SJSA1 (cell line): ENCODE data around the gene ARHGEF10L. TPM values are rescaled to one million over a fixed set of nuclear protein-coding genes. Genes with fewer than 3 reads are reported as not detected.

Experiments
- DNase-seq, 2 experiments: peaks; one replicate each; pipeline ENCODE4 v3.0.0-alpha.2; 2015 to 2020; ENCODE audit warnings: low spot score in 2 of 2, low read depth in 1 of 2
- H3K27ac ChIP-seq: fragments of 250-450 bp; sonication (Bioruptor Pico); 2 replicates; pipeline ENCODE4 v1.5.1; 2020; ENCODE audit warnings: mild to moderate bottlenecking, moderate library complexity
- H3K27me3 ChIP-seq: fragments of 250-450 bp; sonication (Bioruptor Pico); replicated peaks from 2 replicates; pipeline ENCODE4 v1.5.1; 2020; ENCODE audit warnings: mild to moderate bottlenecking, moderate library complexity
- H3K36me3 ChIP-seq: fragments of 250-450 bp; sonication (Bioruptor Pico); 2 replicates; pipeline ENCODE4 v1.5.1; 2020; ENCODE audit warnings: mild to moderate bottlenecking
- H3K4me1 ChIP-seq: fragments of 250-450 bp; sonication (Bioruptor Pico); replicated peaks from 2 replicates; pipeline ENCODE4 v1.6.1; 2021; ENCODE audit warnings: mild to moderate bottlenecking
- H3K4me3 ChIP-seq: fragments of 250-450 bp; sonication (Bioruptor Pico); 2 replicates; pipeline ENCODE4 v1.5.1; 2020; ENCODE audit warnings: mild to moderate bottlenecking
- H3K9me3 ChIP-seq: fragments of 250-450 bp; sonication (Bioruptor Pico); replicated peaks from 2 replicates; pipeline ENCODE4 v1.5.1; 2020; ENCODE audit warnings: mild to moderate bottlenecking
- total RNA-seq: library from RNA; depleted of rRNA; stranded (reverse); fragments of >200 nt; shearing (Covaris generic); gene quantifications from 2 replicates; pipeline ENCODE4 v1.2.3, GENCODE V29; 2014

Gene ARHGEF10L
- total RNA-seq, 1 experiment from 2014 or later = 12.8 TPM

GRCh38 chr1:17689011-17689410 is 149.5 kb downstream of the ARHGEF10L start:
- Histone ChIP-seq H3K4me3 (no peak overlapping the region), H3K36me3 (no peaks in the 10 kb centered on the region; the same call in 1 of the 2 replicates), H3K27ac (no peak overlapping the region)

GRCh38 chr1:17690906-17691634 is 151.6 kb downstream of the ARHGEF10L start:
- Histone ChIP-seq H3K27me3 (no peaks in the 10 kb centered on the region), H3K9me3 (no peaks in the 10 kb centered on the region)
- DNase-seq = no peak

More at GRCh38 chr1:17689011-17689410, 149.5 kb downstream of the ARHGEF10L start:
- no peaks in the 10 kb centered on the region for H3K9me3 ChIP-seq
- no peaks in the 10 kb centered on the region for H3K27me3 ChIP-seq
- no peaks in the 10 kb centered on the region for H3K4me1 ChIP-seq
- no peak for DNase-seq

GRCh38 chr1:17692645-17693044 is 153.1 kb downstream of the ARHGEF10L start:
- Histone ChIP-seq H3K27me3 (no peaks in the 10 kb centered on the region), H3K4me1 (no peaks in the 10 kb centered on the region), H3K27ac (no peak overlapping the region), H3K9me3 (no peaks in the 10 kb centered on the region), H3K4me3 (no peak overlapping the region), H3K36me3 (peaks cover 6% of the 10 kb centered on the region)
- no peak for DNase-seq

More at GRCh38 chr1:17690906-17691634, 151.6 kb downstream of the ARHGEF10L start:
- no peak overlapping the region for H3K27ac ChIP-seq
- no peaks in the 10 kb centered on the region for H3K4me1 ChIP-seq
- no peak overlapping the region for H3K4me3 ChIP-seq
- no peaks in the 10 kb centered on the region; the same call in 1 of the 2 replicates for H3K36me3 ChIP-seq

- no peaks in the 10 kb centered on the region for H3K9me3 ChIP-seq
- H3K27me3 ChIP-seq = no peaks in the 10 kb centered on the region
- no peaks in the 10 kb centered on the region for H3K4me1 ChIP-seq
- peaks cover 6% of the 10 kb centered on the region for H3K36me3 ChIP-seq
- no peak for DNase-seq
- H3K27ac ChIP-seq = no peak overlapping the region
- H3K4me3 ChIP-seq = no peak overlapping the region
These were observed 157.2 kb downstream of the ARHGEF10L start for GRCh38 chr1:17696417-17697301.

GRCh38 chr1:17697458-17697857 is 158.0 kb downstream of the ARHGEF10L start:
- H3K36me3 ChIP-seq = peaks cover 6% of the 10 kb centered on the region
- H3K4me3 ChIP-seq = no peak overlapping the region
- no peak for DNase-seq
- H3K27me3 ChIP-seq = no peaks in the 10 kb centered on the region
- H3K4me1 ChIP-seq = no peaks in the 10 kb centered on the region
- no peak overlapping the region for H3K27ac ChIP-seq
- H3K9me3 ChIP-seq = no peaks in the 10 kb centered on the region

- Histone ChIP-seq H3K4me1 (no peaks in the 10 kb centered on the region), H3K27ac (no peak overlapping the region), H3K4me3 (no peak overlapping the region), H3K36me3 (peaks cover 6% of the 10 kb centered on the region), H3K27me3 (no peaks in the 10 kb centered on the region), H3K9me3 (no peaks in the 10 kb centered on the region)
- DNase-seq = no peak
These were observed 160.1 kb downstream of the ARHGEF10L start for GRCh38 chr1:17699581-17699980.

GRCh38 chr1:17700945-17701810 is 161.7 kb downstream of the ARHGEF10L start:
- H3K27me3 ChIP-seq = no peaks in the 10 kb centered on the region

GRCh38 chr1:17704176-17704575 is 164.7 kb downstream of the ARHGEF10L start:
- Histone ChIP-seq H3K4me1 (no peaks in the 10 kb centered on the region), H3K27ac (no peak overlapping the region), H3K9me3 (no peaks in the 10 kb centered on the region), H3K4me3 (no peak overlapping the region), H3K36me3 (no peaks in the 10 kb centered on the region), H3K27me3 (no peaks in the 10 kb centered on the region; the same call in 1 of the 2 replicates)
- no peak for DNase-seq

More at GRCh38 chr1:17700945-17701810, 161.7 kb downstream of the ARHGEF10L start:
- Histone ChIP-seq H3K9me3 (no peaks in the 10 kb centered on the region), H3K4me1 (no peaks in the 10 kb centered on the region), H3K27ac (no peak overlapping the region), H3K36me3 (peaks cover 6% of the 10 kb centered on the region), H3K4me3 (no peak overlapping the region)
- no peak for DNase-seq

GRCh38 chr1:17706445-17706844 is 166.9 kb downstream of the ARHGEF10L start:
- Histone ChIP-seq H3K4me1 (no peaks in the 10 kb centered on the region), H3K9me3 (no peaks in the 10 kb centered on the region), H3K27ac (no peak overlapping the region), H3K4me3 (no peak overlapping the region), H3K27me3 (no peaks in the 10 kb centered on the region; the same call in 1 of the 2 replicates), H3K36me3 (no peaks in the 10 kb centered on the region)
- DNase-seq = no peak

GRCh38 chr1:17709981-17710380 is 170.5 kb downstream of the ARHGEF10L start:
- no peaks in the 10 kb centered on the region for H3K36me3 ChIP-seq
- H3K4me3 ChIP-seq = no peak overlapping the region
- no peaks in the 10 kb centered on the region for H3K4me1 ChIP-seq
- no peaks in the 10 kb centered on the region for H3K9me3 ChIP-seq
- no peak for DNase-seq
- H3K27me3 ChIP-seq = no peaks in the 10 kb centered on the region; the same call in none of the 2 replicates
- H3K27ac ChIP-seq = no peak overlapping the region

GRCh38 chr1:17710889-17711576 is 171.5 kb downstream of the ARHGEF10L start:
- no peak overlapping the region for H3K27ac ChIP-seq
- H3K4me3 ChIP-seq = no peak overlapping the region
- H3K36me3 ChIP-seq = no peaks in the 10 kb centered on the region
- no peaks in the 10 kb centered on the region; the same call in none of the 2 replicates for H3K27me3 ChIP-seq
- no peak for DNase-seq
- no peaks in the 10 kb centered on the region for H3K4me1 ChIP-seq
- H3K9me3 ChIP-seq = no peaks in the 10 kb centered on the region

GRCh38 chr1:17711577-17711910 is 172.0 kb downstream of the ARHGEF10L start:
- no peaks in the 10 kb centered on the region for H3K36me3 ChIP-seq
- no peaks in the 10 kb centered on the region for H3K9me3 ChIP-seq
- H3K4me3 ChIP-seq = no peak overlapping the region
- no peak for DNase-seq
- H3K27ac ChIP-seq = no peak overlapping the region
- no peaks in the 10 kb centered on the region for H3K4me1 ChIP-seq
- H3K27me3 ChIP-seq = no peaks in the 10 kb centered on the region; the same call in none of the 2 replicates

- Histone ChIP-seq H3K36me3 (no peaks in the 10 kb centered on the region), H3K4me1 (no peaks in the 10 kb centered on the region), H3K27ac (no peak overlapping the region), H3K4me3 (no peak overlapping the region), H3K27me3 (no peaks in the 10 kb centered on the region; the same call in none of the 2 replicates), H3K9me3 (no peaks in the 10 kb centered on the region)
- no peak for DNase-seq
These were observed 172.4 kb downstream of the ARHGEF10L start for GRCh38 chr1:17711941-17712340.
